ENCODE measurements around the gene TOP2B. TPM values are rescaled to one million over a fixed set of nuclear protein-coding genes. Genes with fewer than 3 reads are reported as not detected.

Gene TOP2B
- total RNA-seq, 3 donors from 2014 or later: 71.2 to 73.2 (median 71.7) TPM

GRCh38 chr3:25588441-25589103 lies 76.1 kb downstream of the TOP2B start:
- DNase-seq (no peak), ATAC-seq (no peak)
- Mint-ChIP-seq H3K36me3 (ENCODE audit: insufficient read depth) (no peaks in the 10 kb centered on the region), H3K4me1 (ENCODE audit: low read depth) (no peaks in the 10 kb centered on the region), H3K9me3 (no peaks in the 10 kb centered on the region), H3K4me3 (no peak overlapping the region), H3K27me3 (ENCODE audit: low read depth) (peaks cover 2% of the 10 kb centered on the region)

DNA sequence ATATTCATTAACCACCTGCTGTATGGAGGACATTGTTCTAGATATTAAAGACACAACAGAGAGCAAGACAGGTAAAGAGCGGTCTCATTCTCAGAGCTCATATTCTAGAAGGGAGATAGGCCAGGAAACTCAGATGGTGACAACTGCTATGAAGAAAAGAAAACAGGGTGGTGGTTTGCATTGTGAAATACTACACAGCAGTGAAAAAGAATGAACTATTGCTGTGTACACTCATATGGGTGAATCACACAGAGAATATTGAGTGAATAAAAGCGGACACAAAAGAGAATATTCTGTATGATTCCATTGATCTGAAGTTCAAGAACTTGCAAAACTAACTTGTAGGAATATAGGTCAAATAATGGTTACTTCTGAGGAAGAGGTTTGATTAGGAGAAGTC lies 76.7 kb downstream of the TOP2B start:
- ATAC-seq: no peak
- H3K4me1 Mint-ChIP-seq (ENCODE audit: low read depth): no peaks in the 10 kb centered on the region
- no peak overlapping the region for H3K4me3 Mint-ChIP-seq
- peaks cover 2% of the 10 kb centered on the region for H3K27me3 Mint-ChIP-seq (ENCODE audit: low read depth)
- DNase-seq: no peak
- H3K36me3 Mint-ChIP-seq (ENCODE audit: insufficient read depth): no peaks in the 10 kb centered on the region
- no peaks in the 10 kb centered on the region for H3K9me3 Mint-ChIP-seq

DNA sequence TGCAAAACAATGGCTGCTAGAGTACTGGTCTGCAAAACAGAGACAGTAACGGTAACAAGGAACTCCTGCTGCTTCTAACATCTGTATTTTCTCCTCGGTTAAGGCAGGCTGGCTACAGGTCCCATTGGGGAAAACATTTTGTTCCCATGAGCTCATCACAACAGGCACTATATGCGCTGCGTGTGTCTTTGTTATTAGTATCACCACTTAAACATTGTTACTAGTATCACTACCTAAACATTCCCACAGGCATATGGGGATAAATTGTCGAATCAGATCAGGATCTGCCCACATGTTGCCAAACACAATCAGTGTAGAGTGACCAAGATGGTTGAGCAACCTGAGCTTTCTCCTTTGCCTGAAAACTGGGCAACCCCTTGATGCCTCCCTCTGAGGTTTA lies 77.2 kb downstream of the TOP2B start:
- ATAC-seq (no peak), DNase-seq (no peak)
- no peaks in the 10 kb centered on the region for H3K36me3 Mint-ChIP-seq (ENCODE audit: insufficient read depth)
- no peak overlapping the region for H3K4me3 Mint-ChIP-seq
- H3K4me1 Mint-ChIP-seq (ENCODE audit: low read depth): no peaks in the 10 kb centered on the region
- H3K27me3 Mint-ChIP-seq (ENCODE audit: low read depth): peaks cover 2% of the 10 kb centered on the region
- H3K9me3 Mint-ChIP-seq: no peaks in the 10 kb centered on the region

DNA sequence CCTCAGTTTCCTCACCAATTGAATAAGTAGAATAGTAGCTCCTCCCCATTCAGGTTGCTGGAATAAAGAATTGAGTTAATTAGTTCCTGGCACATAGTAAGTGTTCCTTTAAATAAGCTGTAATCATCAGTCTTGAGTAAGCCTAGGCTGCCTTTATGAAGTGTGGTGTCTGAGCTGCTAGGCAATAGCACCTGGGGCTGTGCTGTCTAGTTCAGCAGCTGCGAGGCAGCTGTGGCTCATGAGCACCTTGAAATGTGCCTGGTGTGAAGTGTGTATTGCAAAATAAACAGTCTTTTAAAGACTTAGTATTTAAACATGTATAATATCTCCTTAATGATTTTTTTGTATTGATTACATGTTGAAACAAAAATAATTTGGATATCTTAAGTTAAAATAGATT lies 77.6 kb downstream of the TOP2B start:
- no peaks in the 10 kb centered on the region for H3K36me3 Mint-ChIP-seq (ENCODE audit: insufficient read depth)
- H3K9me3 Mint-ChIP-seq: no peaks in the 10 kb centered on the region
- H3K4me3 Mint-ChIP-seq: no peak overlapping the region
- ATAC-seq (no peak), DNase-seq (no peak)
- H3K27me3 Mint-ChIP-seq (ENCODE audit: low read depth): peaks cover 2% of the 10 kb centered on the region
- H3K4me1 Mint-ChIP-seq (ENCODE audit: low read depth): no peaks in the 10 kb centered on the region

DNA sequence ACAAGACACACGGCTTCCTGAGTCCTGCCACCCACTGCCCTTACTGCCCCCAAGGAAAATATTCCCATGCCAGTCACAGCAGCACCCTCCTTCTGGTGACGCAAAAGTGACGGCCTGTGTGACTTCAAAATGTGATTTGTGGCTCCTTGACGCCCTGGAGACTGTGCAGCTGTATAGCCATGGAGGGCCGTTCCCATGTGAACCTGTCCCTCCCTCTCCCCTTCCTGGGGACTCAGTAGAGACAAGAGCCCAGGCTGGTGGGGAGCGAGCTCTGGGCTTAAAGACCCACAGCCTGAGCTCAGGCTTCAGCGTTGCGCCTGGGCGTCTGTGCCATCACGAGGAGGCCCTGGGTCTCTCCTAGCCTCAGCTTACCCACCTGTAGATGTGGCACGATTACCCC lies 78.2 kb downstream of the TOP2B start:
- Mint-ChIP-seq H3K27me3 (ENCODE audit: low read depth) (peaks cover 2% of the 10 kb centered on the region), H3K36me3 (ENCODE audit: insufficient read depth) (no peaks in the 10 kb centered on the region), H3K4me1 (ENCODE audit: low read depth) (no peaks in the 10 kb centered on the region), H3K9me3 (no peaks in the 10 kb centered on the region), H3K4me3 (no peak overlapping the region)
- ATAC-seq (no peak), DNase-seq (no peak)

- Mint-ChIP-seq H3K27me3 (ENCODE audit: low read depth) (peaks cover 2% of the 10 kb centered on the region), H3K4me1 (ENCODE audit: low read depth) (no peaks in the 10 kb centered on the region), H3K9me3 (no peaks in the 10 kb centered on the region), H3K4me3 (no peak overlapping the region), H3K36me3 (ENCODE audit: insufficient read depth) (no peaks in the 10 kb centered on the region)
- ATAC-seq: no peak
- DNase-seq: no peak
Measured at GRCh38 chr3:25586167-25586505, 78.6 kb downstream of the TOP2B start.

GRCh38 chr3:25585361-25586166 lies 79.1 kb downstream of the TOP2B start:
- DNase-seq (no peak), ATAC-seq (no peak)
- no peak overlapping the region for H3K4me3 Mint-ChIP-seq
- H3K36me3 Mint-ChIP-seq (ENCODE audit: insufficient read depth): no peaks in the 10 kb centered on the region
- peaks cover 2% of the 10 kb centered on the region for H3K27me3 Mint-ChIP-seq (ENCODE audit: low read depth)
- no peaks in the 10 kb centered on the region for H3K4me1 Mint-ChIP-seq (ENCODE audit: low read depth)
- H3K9me3 Mint-ChIP-seq: no peaks in the 10 kb centered on the region

DNA sequence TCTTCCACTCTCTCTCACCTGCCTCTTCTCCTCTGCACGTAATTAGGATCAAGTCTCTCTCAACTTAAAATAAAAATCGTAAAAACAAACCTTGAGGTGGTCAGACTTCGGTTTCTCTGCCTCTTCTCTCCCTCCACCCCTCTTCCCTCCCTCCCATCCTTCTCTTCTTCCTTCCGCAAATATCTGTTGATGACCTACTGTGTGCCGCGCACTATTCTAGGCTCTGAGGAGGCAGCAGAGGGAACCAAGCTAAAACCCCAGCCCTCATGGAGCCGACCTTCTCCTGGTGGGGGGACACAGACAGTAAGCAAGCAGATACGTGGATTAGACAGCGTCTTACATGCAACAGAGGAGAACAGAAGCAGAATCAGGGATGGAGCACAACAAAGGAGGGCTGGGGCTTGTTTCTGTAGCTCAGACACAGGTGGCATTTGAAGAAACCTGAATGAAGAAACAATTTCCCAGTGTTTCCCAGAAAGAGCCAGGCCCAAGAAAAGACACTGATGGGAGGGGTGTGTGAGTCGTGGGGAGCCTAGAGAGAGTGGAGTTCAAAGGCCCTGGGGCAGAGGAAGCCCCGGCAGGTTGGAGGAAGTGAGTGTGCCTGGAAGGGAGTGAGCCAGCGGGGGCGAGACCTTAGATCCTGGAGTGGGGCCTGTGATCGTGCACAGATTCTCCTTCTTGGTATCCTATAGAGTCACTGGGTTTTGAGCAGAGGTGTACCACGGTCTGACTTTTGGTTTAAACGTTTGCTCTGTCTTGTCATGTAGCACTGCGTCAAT lies 80.5 kb downstream of the TOP2B start:
- ATAC-seq: no peak
- Mint-ChIP-seq H3K4me1 (ENCODE audit: low read depth) (no peaks in the 10 kb centered on the region), H3K27me3 (ENCODE audit: low read depth) (peaks cover 2% of the 10 kb centered on the region), H3K4me3 (no peak overlapping the region), H3K9me3 (no peaks in the 10 kb centered on the region), H3K36me3 (ENCODE audit: insufficient read depth) (no peaks in the 10 kb centered on the region)
- DNase-seq: no peak

GRCh38 chr3:25583343-25583742 lies 81.4 kb downstream of the TOP2B start:
- peaks cover 2% of the 10 kb centered on the region for H3K27me3 Mint-ChIP-seq (ENCODE audit: low read depth)
- H3K9me3 Mint-ChIP-seq: no peaks in the 10 kb centered on the region
- no peak for DNase-seq

DNA sequence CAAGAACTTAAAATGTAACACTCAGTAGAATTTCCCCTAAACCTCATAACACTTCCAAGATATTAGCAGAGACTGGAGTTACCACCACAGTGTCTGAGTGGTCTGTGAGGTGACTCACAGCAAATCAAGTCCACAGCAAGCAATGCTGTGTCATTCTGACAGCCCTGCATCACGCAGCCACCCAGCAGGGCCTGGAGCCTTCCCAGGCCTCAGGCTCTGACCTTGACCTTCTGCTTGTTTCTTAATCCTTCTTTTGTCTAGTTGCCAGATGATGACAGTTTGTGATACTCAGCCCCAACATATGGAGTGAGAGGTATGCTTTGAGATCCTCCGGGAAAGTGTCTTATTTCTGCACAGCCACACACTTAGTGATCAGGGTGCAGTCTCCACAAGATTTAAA lies 82.5 kb downstream of the TOP2B start:
- DNase-seq (no peak), ATAC-seq (no peak)
- H3K4me3 Mint-ChIP-seq: no peak overlapping the region
- no peaks in the 10 kb centered on the region for H3K36me3 Mint-ChIP-seq (ENCODE audit: insufficient read depth)
- H3K4me1 Mint-ChIP-seq (ENCODE audit: low read depth): no peaks in the 10 kb centered on the region
- peaks cover 4% of the 10 kb centered on the region for H3K27me3 Mint-ChIP-seq (ENCODE audit: low read depth)
- no peaks in the 10 kb centered on the region for H3K9me3 Mint-ChIP-seq

More at GRCh38 chr3:25583343-25583742, 81.4 kb downstream of the TOP2B start:
- no peak for ATAC-seq
- Mint-ChIP-seq H3K36me3 (ENCODE audit: insufficient read depth) (no peaks in the 10 kb centered on the region), H3K4me1 (ENCODE audit: low read depth) (no peaks in the 10 kb centered on the region), H3K4me3 (no peak overlapping the region)

- Mint-ChIP-seq H3K4me1 (ENCODE audit: low read depth) (no peaks in the 10 kb centered on the region), H3K9me3 (no peaks in the 10 kb centered on the region), H3K27me3 (ENCODE audit: low read depth) (peaks cover 4% of the 10 kb centered on the region), H3K36me3 (ENCODE audit: insufficient read depth) (no peaks in the 10 kb centered on the region), H3K4me3 (no peak overlapping the region)
- DNase-seq (no peak), ATAC-seq (no peak)
Measured at GRCh38 chr3:25581823-25582222, 82.9 kb downstream of the TOP2B start.

DNA sequence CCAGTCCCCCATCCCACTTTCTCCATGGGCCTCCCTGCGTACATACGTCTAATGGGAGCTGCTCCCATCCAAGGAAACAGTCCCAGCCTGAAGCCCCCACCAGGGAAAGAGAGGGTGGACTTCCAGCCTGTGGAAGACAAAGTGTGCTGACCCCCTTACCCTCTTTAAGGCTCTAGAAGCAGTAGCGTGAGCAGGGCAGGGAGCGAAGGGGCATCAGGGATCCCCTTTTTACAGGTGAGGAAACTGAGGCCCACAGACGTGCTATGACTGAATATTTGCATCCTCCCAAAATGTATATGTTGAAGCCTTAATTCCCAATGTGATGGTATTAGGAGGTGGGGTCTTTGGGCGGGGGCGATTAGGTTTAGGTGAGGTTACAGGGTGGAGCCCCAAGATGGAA lies 83.4 kb downstream of the TOP2B start:
- Mint-ChIP-seq H3K36me3 (ENCODE audit: insufficient read depth) (no peaks in the 10 kb centered on the region), H3K27me3 (ENCODE audit: low read depth) (peaks cover 4% of the 10 kb centered on the region), H3K4me1 (ENCODE audit: low read depth) (no peaks in the 10 kb centered on the region), H3K4me3 (no peak overlapping the region), H3K9me3 (no peaks in the 10 kb centered on the region)
- DNase-seq: no peak
- ATAC-seq: no peak

DNA sequence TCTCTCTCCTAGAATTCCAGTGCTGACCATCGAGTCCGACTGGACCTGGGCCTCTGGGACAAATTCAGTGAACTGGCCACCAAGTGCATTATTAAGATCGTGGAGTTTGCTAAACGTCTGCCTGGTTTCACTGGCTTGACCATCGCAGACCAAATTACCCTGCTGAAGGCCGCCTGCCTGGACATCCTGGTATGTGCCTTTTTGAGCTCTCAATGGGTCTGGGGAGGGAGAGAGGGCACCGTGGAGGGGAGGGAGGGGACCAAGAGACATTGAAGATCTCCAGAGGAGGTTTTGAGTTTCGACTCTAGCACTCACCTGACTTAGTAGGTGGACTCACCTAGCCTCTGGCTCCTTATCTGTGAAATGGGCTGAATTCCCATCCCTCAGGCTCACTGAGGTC lies 84.2 kb downstream of the TOP2B start:
- ATAC-seq (no peak), DNase-seq (no peak)
- Mint-ChIP-seq H3K4me3 (no peak overlapping the region), H3K36me3 (ENCODE audit: insufficient read depth) (no peaks in the 10 kb centered on the region), H3K4me1 (ENCODE audit: low read depth) (no peaks in the 10 kb centered on the region), H3K9me3 (no peaks in the 10 kb centered on the region), H3K27me3 (ENCODE audit: low read depth) (peaks cover 4% of the 10 kb centered on the region)

GRCh38 chr3:25578059-25578458 lies 86.6 kb downstream of the TOP2B start:
- DNase-seq: no peak
- Mint-ChIP-seq H3K4me1 (ENCODE audit: low read depth) (no peaks in the 10 kb centered on the region), H3K4me3 (no peak overlapping the region), H3K9me3 (no peaks in the 10 kb centered on the region), H3K36me3 (ENCODE audit: insufficient read depth) (no peaks in the 10 kb centered on the region), H3K27me3 (ENCODE audit: low read depth) (peaks cover 2% of the 10 kb centered on the region)
- no peak for ATAC-seq
